ENCODE data around the gene SERPINB1. TPM values are rescaled to one million over a fixed set of nuclear protein-coding genes. Genes with fewer than 3 reads are reported as not detected.

Gene SERPINB1
- total and polyA plus RNA-seq, 4 donors = 58.0 to 242 (median 95.7) TPM

GRCh38 chr6:2863901-2864300 lies 22.2 kb upstream of the SERPINB1 start:
- WGBS, 2 donors = 82 to 87% methylated on average over 2 of the region's 2 CpGs

DNA sequence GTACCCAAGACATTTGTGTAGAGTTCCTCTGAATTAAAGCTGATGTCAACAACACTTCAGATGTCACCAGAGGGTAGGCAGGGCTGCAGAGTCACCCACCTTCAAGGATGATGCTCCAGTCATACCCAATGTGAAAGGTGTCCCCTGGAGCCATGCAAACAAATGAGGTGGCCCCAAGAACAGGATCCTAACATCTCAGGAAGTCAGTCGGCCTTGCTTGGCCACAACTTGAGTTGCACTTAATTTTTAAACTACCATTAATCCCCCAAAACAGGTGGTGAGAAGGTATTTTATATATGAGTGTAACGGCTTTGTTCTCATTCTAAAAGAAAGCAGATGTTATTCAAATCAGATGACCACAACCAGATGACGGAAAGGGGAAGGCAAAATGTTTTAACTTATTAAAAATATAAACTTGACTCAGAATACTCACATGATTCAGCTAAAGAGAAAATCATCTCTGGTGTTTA lies 21.1 kb upstream of the SERPINB1 start:
- Histone ChIP-seq H3K36me3 (ENCODE audit: control insufficient read depth in 4 of 4, insufficient read depth in 4 of 4, low read length in 4 of 4) (no peaks in the 10 kb centered on the region), H3K9me3 (ENCODE audit: control insufficient read depth in 4 of 4, insufficient read depth in 3 of 4, low read length in 3 of 4) (no peaks in the 10 kb centered on the region), H3K27ac (ENCODE audit: low read depth in 1 of 2, low read length in 1 of 2) (no peak overlapping the region), H3K27me3 (ENCODE audit: control insufficient read depth in 3 of 3, insufficient read depth in 3 of 3, low read length in 2 of 3) (no peaks in the 10 kb centered on the region), H3K9ac (ENCODE audit: insufficient read depth in 1 of 2, low read length in 2 of 2) (no peak overlapping the region), H3K4me3 (no peak overlapping the region), H3K4me1 (ENCODE audit: control insufficient read depth in 5 of 5, insufficient read depth in 5 of 5, low read length in 5 of 5) (peaks cover 2 to 22% (median 12%) of the 10 kb centered on the region in 5 donors)
- DNase-seq (no peak), ATAC-seq (ENCODE audit: insufficient read depth, low FRiP score) (no peak)
- 30 to 65% methylated on average over 3 of the region's 3 CpGs for WGBS, 2 donors
- no peak for TF ChIP-seq CTCF (IDR thresholded peaks at IDR 0.05; ENCODE audit: control extremely low read depth, extremely low read depth)

More at GRCh38 chr6:2863901-2864300, 22.2 kb upstream of the SERPINB1 start:
- peaks cover 0 to 11% (median 5%) of the 10 kb centered on the region in 5 donors for H3K4me1 ChIP-seq (ENCODE audit: control insufficient read depth in 5 of 5, insufficient read depth in 5 of 5, low read length in 5 of 5)
- H3K9ac ChIP-seq (ENCODE audit: insufficient read depth in 1 of 2, low read length in 2 of 2) = no peak overlapping the region
- no peak for DNase-seq
- no peak overlapping the region for H3K4me3 ChIP-seq
- H3K36me3 ChIP-seq (ENCODE audit: control insufficient read depth in 4 of 4, insufficient read depth in 4 of 4, low read length in 4 of 4) = no peaks in the 10 kb centered on the region
- no peak overlapping the region for H3K27ac ChIP-seq (ENCODE audit: low read depth in 1 of 2, low read length in 1 of 2)
- no peaks in the 10 kb centered on the region for H3K27me3 ChIP-seq (ENCODE audit: control insufficient read depth in 3 of 3, insufficient read depth in 3 of 3, low read length in 2 of 3)
- no peaks in the 10 kb centered on the region for H3K9me3 ChIP-seq (ENCODE audit: control insufficient read depth in 4 of 4, insufficient read depth in 3 of 4, low read length in 3 of 4)
- TF ChIP-seq CTCF (IDR thresholded peaks at IDR 0.05; ENCODE audit: control extremely low read depth, extremely low read depth) = no peak
- no peak for ATAC-seq (ENCODE audit: insufficient read depth, low FRiP score)

DNA sequence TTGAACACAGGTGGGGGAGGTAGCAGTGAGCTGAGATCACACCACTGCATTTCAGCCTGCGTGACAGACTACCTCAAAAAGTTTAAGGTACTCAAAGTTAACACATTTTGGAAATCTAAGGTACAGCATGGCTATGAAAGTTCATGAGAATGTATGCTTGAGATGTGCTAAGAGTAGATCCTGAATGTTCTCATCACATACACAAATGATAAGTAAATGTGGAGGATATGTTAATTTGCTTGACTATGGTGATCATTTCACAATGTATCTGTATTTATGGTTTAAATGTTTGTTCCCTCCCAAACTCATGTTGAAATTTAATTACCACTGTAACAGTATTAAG lies 20.1 kb upstream of the SERPINB1 start:
- Histone ChIP-seq H3K36me3 (ENCODE audit: control insufficient read depth in 4 of 4, insufficient read depth in 4 of 4, low read length in 4 of 4) (no peaks in the 10 kb centered on the region), H3K4me1 (ENCODE audit: control insufficient read depth in 5 of 5, insufficient read depth in 5 of 5, low read length in 5 of 5) (peaks cover 3 to 29% (median 12%) of the 10 kb centered on the region in 5 donors), H3K27ac (ENCODE audit: low read depth in 1 of 2, low read length in 1 of 2) (no peak overlapping the region), H3K9ac (ENCODE audit: insufficient read depth in 1 of 2, low read length in 2 of 2) (no peak overlapping the region), H3K4me3 (no peak overlapping the region), H3K9me3 (ENCODE audit: control insufficient read depth in 4 of 4, insufficient read depth in 3 of 4, low read length in 3 of 4) (no peaks in the 10 kb centered on the region), H3K27me3 (ENCODE audit: control insufficient read depth in 3 of 3, insufficient read depth in 3 of 3, low read length in 2 of 3) (no peaks in the 10 kb centered on the region)
- DNase-seq (no peak), ATAC-seq (ENCODE audit: insufficient read depth, low FRiP score) (no peak)
- TF ChIP-seq CTCF (IDR thresholded peaks at IDR 0.05; ENCODE audit: control extremely low read depth, extremely low read depth) = no peak
- WGBS, 2 donors = 62 to 83% methylated on average over 1 of the region's 1 CpG

Data from lung (tissue), 12 donors.